Left lung (tissue), 10 donors: Measurements from ENCODE around the gene ABLIM2. TPM values are rescaled to one million over a fixed set of nuclear protein-coding genes. Genes with fewer than 3 reads are reported as not detected.

Experiments
- ATAC-seq: fragments of 200-7000 bp; cut with Tn5 transposase; one replicate; pipeline ENCODE4 v1.9.1; 2020; ENCODE audit warnings: moderate library complexity
- DNase-seq, 4 donors: peaks; one replicate each; pipeline ENCODE4 v3.0.0-alpha.2; 2013 to 2020
- H3K27ac ChIP-seq, 2 donors: fragments of 200-600 bp; sonication (generic) in 1 of 2; one replicate each; pipeline versions ENCODE4 v1.5.0 to v1.8.0; 2020 to 2021
- H3K27me3 ChIP-seq, 2 donors: fragments of 200-600 bp; sonication (generic) in 1 of 2; one replicate each; pipeline versions ENCODE4 v1.5.0 to v1.8.0; 2020 to 2021
- H3K36me3 ChIP-seq, 2 donors: fragments of 200-600 bp; sonication (generic) in 1 of 2; one replicate each; pipeline versions ENCODE4 v1.5.0 to v1.8.0; 2020 to 2021
- H3K4me1 ChIP-seq, 2 donors: fragments of 200-600 bp; one replicate each; pipeline ENCODE4 v1.8.0; 2021
- H3K4me3 ChIP-seq, 2 donors: fragments of 200-600 bp; sonication (generic) in 1 of 2; one replicate each; pipeline versions ENCODE4 v1.5.0 to v1.8.0; 2020 to 2021; ENCODE audit warnings: mild to moderate bottlenecking in 1 of 2
- H3K9me3 ChIP-seq, 2 donors: fragments of 200-600 bp; sonication (generic) in 1 of 2; one replicate each; pipeline versions ENCODE4 v1.5.0 to v1.8.0; 2020 to 2021
- CTCF ChIP-seq, 2 donors: fragments of 200-600 bp; sonication (generic) in 1 of 2; IDR thresholded peaks; one replicate each; pipeline versions ENCODE4 v1.5.0 to v1.8.0; 2021; ENCODE audit warnings: antibody characterized with exemption in 2 of 2
- intact Hi-C, 2 donors: fragments of 100-400 bp; cut with DNase I; formaldehyde crosslinking; loops; one replicate each; pipeline versions ENCODE4 v1.11.2 to v1.14.2; 2022
- polyA plus RNA-seq, 6 donors: library from polyadenylated mRNA; unstranded; fragments of 120-200 nt; gene quantifications; one replicate each; pipeline ENCODE4 v1.2.1, GENCODE V29; 2013; ENCODE audit not compliant: insufficient read length in 6 of 6
- total RNA-seq, 2 donors: library from RNA; stranded (reverse); fragmentation: NEBNext Ultra II Directional; extraction: Animal tissue kit (Norgen Biotek cat#: 25700); gene quantifications; one replicate each; pipeline ENCODE4 v1.2.1, GENCODE V29; 2021
- donor health status: DM: no; HTN: yes; CAD: no.
- donor health status: DM: no; HTN: no; CAD: no.

ABLIM2 gene
- total and polyA plus RNA-seq, 8 donors, result 5.7 to 10.2 (median 7.0) TPM

GRCh38 chr4:8163026-8163425, 4.4 kb upstream of the ABLIM2 start:
- peaks cover 0 to 17% of the 10 kb centered on the region in 2 donors for H3K27me3 ChIP-seq
- DNase-seq (peak in 1 of 4 donors; percentile 72), ATAC-seq (no peak)
- intact Hi-C loops, result no loop called here
- H3K27ac ChIP-seq, result no peak overlapping the region
- no peak for TF ChIP-seq CTCF (IDR thresholded peaks at IDR 0.05)
- H3K4me3 ChIP-seq, result no peak overlapping the region
- H3K9me3 ChIP-seq, result peaks cover 0 to under 1% of the 10 kb centered on the region in 2 donors
- no peaks in the 10 kb centered on the region for H3K36me3 ChIP-seq
- peaks cover 10 to 17% of the 10 kb centered on the region in 2 donors for H3K4me1 ChIP-seq

- Histone ChIP-seq H3K27ac (no peak overlapping the region), H3K27me3 (peaks cover 1 to 21% of the 10 kb centered on the region in 2 donors), H3K36me3 (no peaks in the 10 kb centered on the region), H3K9me3 (no peaks in the 10 kb centered on the region), H3K4me3 (no peak overlapping the region), H3K4me1 (peaks cover 10 to 18% of the 10 kb centered on the region in 2 donors)
- intact Hi-C loops, result no loop called here
- DNase-seq (peak in 1 of 4 donors; percentile 11), ATAC-seq (no peak)
- TF ChIP-seq CTCF (IDR thresholded peaks at IDR 0.05), result no peak
Measured at GRCh38 chr4:8162625-8163024, 4.0 kb upstream of the ABLIM2 start.

GRCh38 chr4:8160572-8160971, 2.0 kb upstream of the ABLIM2 start:
- Histone ChIP-seq H3K4me1 (peaks cover 10 to 23% of the 10 kb centered on the region in 2 donors), H3K4me3 (no peak overlapping the region), H3K9me3 (no peaks in the 10 kb centered on the region), H3K27ac (no peak overlapping the region), H3K36me3 (no peaks in the 10 kb centered on the region), H3K27me3 (peaks cover 4 to 39% of the 10 kb centered on the region in 2 donors)
- DNase-seq (no peak), ATAC-seq (no peak)
- no peak for TF ChIP-seq CTCF (IDR thresholded peaks at IDR 0.05)
- intact Hi-C loops, result no loop called here

- ATAC-seq (no peak), DNase-seq (peak in 1 of 4 donors; percentile 37)
- Histone ChIP-seq H3K27me3 (peaks cover 4 to 39% of the 10 kb centered on the region in 2 donors), H3K4me1 (peaks cover 10 to 23% of the 10 kb centered on the region in 2 donors), H3K36me3 (no peaks in the 10 kb centered on the region), H3K4me3 (no peak overlapping the region), H3K9me3 (no peaks in the 10 kb centered on the region), H3K27ac (no peak overlapping the region)
- TF ChIP-seq CTCF (IDR thresholded peaks at IDR 0.05), result no peak
- intact Hi-C loops, result no loop called here
Measured at GRCh38 chr4:8160233-8160560, 1.6 kb upstream of the ABLIM2 start.

GRCh38 chr4:8159537-8160232, 1.1 kb upstream of the ABLIM2 start:
- Histone ChIP-seq H3K36me3 (no peaks in the 10 kb centered on the region), H3K27ac (no peak overlapping the region), H3K4me3 (peak overlapping the region; percentile 59 to 72), H3K9me3 (no peaks in the 10 kb centered on the region), H3K4me1 (peaks cover 10 to 23% of the 10 kb centered on the region in 2 donors), H3K27me3 (peaks cover 4 to 39% of the 10 kb centered on the region in 2 donors)
- intact Hi-C loops, result no loop called here
- no peak for ATAC-seq
- no peak for DNase-seq
- TF ChIP-seq CTCF (IDR thresholded peaks at IDR 0.05), result no peak
